SK-N-SH (cell line): ENCODE data around the gene TBC1D5. TPM values are rescaled to one million over a fixed set of nuclear protein-coding genes. Genes with fewer than 3 reads are reported as not detected.

Experiments used
- CTCF ChIA-PET: fragments of 300-600, 350-600 bp; formaldehyde crosslinking; extraction: SDS; loops from one replicate; lab custom pipeline; 2021; lab: Yijun Ruan, JAX
- POLR2A ChIA-PET: fragments of 350-600 bp; sonication (Branson Sonifier 250); formaldehyde crosslinking; extraction: SDS; loops from one replicate; lab custom pipeline; 2020; ENCODE audit warnings: antibody characterized with exemption, inconsistent platforms; lab: Yijun Ruan, JAX
- DNase-seq: peaks from one replicate; pipeline ENCODE4 v3.0.0; 2012
- H2AFZ ChIP-seq: fragments of 200-600 bp; sonication (generic); 2 replicates; pipeline ENCODE4 v1.8.1; 2016; ENCODE audit warnings: antibody characterized with exemption, mild to moderate bottlenecking, low read depth
- H3F3A ChIP-seq: fragments of 200-600 bp; sonication (generic); replicated peaks from 2 replicates; pipeline ENCODE3; 2016; ENCODE audit warnings: antibody characterized with exemption, mild to moderate bottlenecking; ENCODE audit not compliant: insufficient read depth
- H3K27ac ChIP-seq, 2 experiments: fragments of 200-500 bp in 1 of 2; fragments of 200-600 bp in 1 of 2; sonication (Bioruptor generic) in 1 of 2; sonication (generic), shearing (Covaris generic) in 1 of 2; 2 replicates each; pipeline versions ENCODE4 v1.5.1 to v1.6.1; 2014 to 2016; ENCODE audit warnings: low read depth in 2 of 2, inconsistent platforms in 1 of 2, low read length in 1 of 2, mild to moderate bottlenecking in 1 of 2, mixed read lengths in 1 of 2
- H3K27me3 ChIP-seq: fragments of 200-600 bp; sonication (generic), shearing (Covaris generic); 2 replicates; pipeline ENCODE4 v1.6.1; 2016; ENCODE audit warnings: mixed run types; ENCODE audit not compliant: insufficient read depth
- H3K36me3 ChIP-seq, 2 experiments: fragments of 200-500 bp in 1 of 2; fragments of 200-600 bp in 1 of 2; sonication (Bioruptor generic) in 1 of 2; sonication (generic) in 1 of 2; replicated peaks in 1 of 2; 2 replicates each; pipeline versions ENCODE3 to v1.5.1; 2014 to 2016; ENCODE audit warnings: low read length in 1 of 2, mild to moderate bottlenecking in 1 of 2; ENCODE audit not compliant: insufficient read depth in 2 of 2, control insufficient read depth in 1 of 2
- H3K4me1 ChIP-seq, 2 experiments: fragments of 200-500 bp in 1 of 2; fragments of 200-600 bp in 1 of 2; sonication (Bioruptor generic) in 1 of 2; sonication (generic), shearing (Covaris generic) in 1 of 2; 2 replicates each; pipeline versions ENCODE4 v1.5.1 to v1.6.1; 2014 to 2016; ENCODE audit warnings: low read depth in 1 of 2, low read length in 1 of 2, mixed run types in 1 of 2; ENCODE audit not compliant: insufficient read depth in 2 of 2, control insufficient read depth in 1 of 2
- H3K4me2 ChIP-seq: fragments of 200-600 bp; sonication (generic), shearing (Covaris generic); 2 replicates; pipeline ENCODE4 v1.6.1; 2017; ENCODE audit warnings: mixed run types
- H3K4me3 ChIP-seq, 2 experiments: fragments of 200-500 bp in 1 of 2; fragments of 200-600 bp in 1 of 2; sonication (Bioruptor generic) in 1 of 2; sonication (generic), shearing (Covaris generic) in 1 of 2; 2 replicates each; pipeline versions ENCODE4 v1.5.1 to v1.8.1; 2014 to 2016; ENCODE audit warnings: low read depth in 2 of 2, inconsistent platforms in 1 of 2, low read length in 1 of 2, mild to moderate bottlenecking in 1 of 2, mixed read lengths in 1 of 2, moderate library complexity in 1 of 2
- H3K79me2 ChIP-seq: fragments of 200-600 bp; sonication (generic); 2 replicates; pipeline ENCODE4 v1.8.1; 2017; ENCODE audit warnings: mild to moderate bottlenecking; ENCODE audit not compliant: insufficient read depth
- H3K9ac ChIP-seq: fragments of 200-600 bp; sonication (generic); 2 replicates; pipeline ENCODE4 v1.6.1; 2017; ENCODE audit warnings: mixed run types
- H3K9me2 ChIP-seq: fragments of 200-600 bp; sonication (generic); 2 replicates; pipeline ENCODE4 v1.6.1; 2017; ENCODE audit warnings: mixed run types
- H3K9me3 ChIP-seq: fragments of 200-600 bp; sonication (generic); 2 replicates; pipeline ENCODE4 v1.6.1; 2017; ENCODE audit warnings: mixed run types, mild to moderate bottlenecking, moderate library complexity
- H4K20me1 ChIP-seq: fragments of 200-600 bp; sonication (generic); 2 replicates; pipeline ENCODE4 v1.6.1; 2017; ENCODE audit warnings: mild to moderate bottlenecking, mixed run types; ENCODE audit not compliant: insufficient read depth
- FOXJ3 ChIP-seq: sonication (generic); formaldehyde crosslinking; IDR thresholded peaks from 2 replicates; pipeline ENCODE4 v1.5.1; 2020; ENCODE audit warnings: mild to moderate bottlenecking, missing genetic modification reagents
- FOXM1 ChIP-seq: IDR thresholded peaks from 2 replicates; pipeline ENCODE4 v1.4.0; 2012; ENCODE audit warnings: low read depth, mild to moderate bottlenecking
- GABPA ChIP-seq: IDR thresholded peaks from 2 replicates; pipeline ENCODE4 v1.4.0; 2012; ENCODE audit warnings: low read depth, mild to moderate bottlenecking
- MEF2A ChIP-seq: IDR thresholded peaks from 2 replicates; pipeline ENCODE4 v1.4.0; 2012; ENCODE audit warnings: low read depth, borderline replicate concordance
- MXI1 ChIP-seq: IDR thresholded peaks from 2 replicates; pipeline ENCODE4 v1.6.1; 2012; ENCODE audit warnings: mild to moderate bottlenecking, low read depth, low read length, improper control_type of control experiment
- POLR2AphosphoS5 ChIP-seq: IDR thresholded peaks from 2 replicates; pipeline ENCODE4 v1.6.1; 2012; ENCODE audit warnings: low read depth, low read length
- RFX5 ChIP-seq: IDR thresholded peaks from 2 replicates; pipeline ENCODE4 v1.6.1; 2012; ENCODE audit warnings: mild to moderate bottlenecking, improper control_type of control experiment, low read length
- RXRA ChIP-seq: IDR thresholded peaks from 2 replicates; pipeline ENCODE4 v1.4.0; 2012; ENCODE audit warnings: low read depth, mild to moderate bottlenecking, borderline replicate concordance
- SIN3A ChIP-seq: IDR thresholded peaks from 2 replicates; pipeline ENCODE4 v1.6.1; 2012; ENCODE audit warnings: low read depth, mild to moderate bottlenecking, low read length, moderate library complexity, borderline replicate concordance
- TAF1 ChIP-seq: IDR thresholded peaks from 2 replicates; pipeline ENCODE4 v1.6.1; 2012; ENCODE audit warnings: low read depth, mild to moderate bottlenecking, low read length, moderate library complexity, borderline replicate concordance
- USF1 ChIP-seq: IDR thresholded peaks from 2 replicates; pipeline ENCODE4 v1.4.0; 2012; ENCODE audit warnings: low read depth, borderline replicate concordance
- ZBTB33 ChIP-seq: IDR thresholded peaks from 2 replicates; pipeline ENCODE4 v1.4.0; 2012; ENCODE audit warnings: low read depth, borderline replicate concordance
- WGBS: methylation state at CpG from one replicate; pipeline ENCODE4 v1.1.6; 2017; ENCODE audit warnings: low lambda C conversion rate; 5-methylcytosine and 5-hydroxymethylcytosine counted together
- polyA plus RNA-seq, 3 experiments: library from polyadenylated mRNA; depleted of rRNA; stranded (reverse); fragments of >200 nt; gene quantifications; 2 replicates each; pipeline ENCODE4 v1.2.3, GENCODE V29; 2012
- TF ChIP-seq, protein P1 (sequence below): IDR thresholded peaks from 2 replicates; pipeline ENCODE4; 2012

The TBC1D5 gene
- polyA plus RNA-seq, 1 of the 3 experiments (the other 2 are of a cell fraction), result 19.5 TPM

DNA sequence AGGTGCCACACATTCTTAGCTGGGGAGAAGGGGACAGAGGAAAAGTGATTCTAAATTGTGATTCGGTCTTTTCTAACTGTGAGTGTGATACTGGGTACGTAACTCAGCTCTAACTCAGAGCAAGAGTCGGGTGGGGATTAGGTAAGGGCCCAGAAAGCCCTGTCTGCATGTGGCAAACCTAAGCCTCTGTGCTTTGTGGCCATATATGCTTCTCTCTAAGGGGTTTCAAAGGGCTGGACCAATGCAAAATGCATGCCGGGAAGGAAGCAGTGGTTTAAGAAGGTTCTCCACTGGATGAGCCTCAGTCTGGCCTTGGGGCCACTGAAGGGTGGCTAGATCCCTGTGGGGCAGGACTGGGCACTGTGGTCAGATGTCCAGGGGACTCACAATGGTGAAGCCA is 581.8 kb downstream of the TBC1D5 start (continued):
- no peak for TF ChIP-seq USF1
- TF ChIP-seq, all 33 proteins: peak for 0

DNA sequence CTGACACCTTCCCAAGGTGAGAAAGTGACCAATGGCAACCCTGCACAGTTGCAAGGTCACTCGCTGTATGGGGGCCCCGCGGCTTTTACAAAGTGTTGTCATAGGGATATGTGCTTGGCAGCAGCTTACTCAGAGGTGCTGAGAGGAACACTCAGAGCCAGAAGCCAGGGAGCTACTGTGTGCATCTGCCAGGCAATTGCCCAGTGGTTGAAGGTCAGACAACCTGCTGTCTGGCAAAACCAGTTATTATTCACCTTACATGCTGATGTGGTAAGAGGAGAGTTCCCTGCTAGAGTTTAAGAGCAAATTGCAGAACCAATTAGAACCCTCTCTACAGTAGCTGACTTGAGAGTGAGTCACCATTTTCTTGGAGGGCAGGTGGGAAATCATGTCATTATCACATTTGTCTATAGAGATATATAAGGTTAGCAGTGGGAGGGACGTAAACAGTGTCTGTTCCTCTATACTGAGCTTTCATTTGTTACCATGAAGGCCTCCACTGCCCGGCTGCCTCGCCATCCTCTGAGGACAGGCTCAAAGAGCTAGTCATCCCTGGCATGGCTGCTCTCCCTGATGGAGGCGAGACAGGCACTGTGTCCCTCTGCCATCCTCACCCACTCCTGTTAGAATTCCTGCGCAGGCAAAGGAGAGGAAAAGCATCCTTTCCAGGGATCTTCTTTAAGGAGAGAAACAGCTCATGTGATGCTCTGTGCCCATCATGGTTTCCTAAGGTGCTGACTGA is 583.3 kb downstream of the TBC1D5 start:
- ChIA-PET POLR2A (no interaction called here), CTCF (interaction anchor here (0.6 to 1.4 kb wide), 3 partner anchors 20 to 99 kb away, joined by 3 to 4 read pairs (median 3); no protein-coding TSS in a partner anchor)
- Histone ChIP-seq H3K9ac (no peak overlapping the region), H3K36me3 (peaks cover 0 to 17% of the 10 kb centered on the region in 2 experiments), H2AFZ (no peak overlapping the region), H4K20me1 (no peaks in the 10 kb centered on the region), H3K27ac (no peak overlapping the region; a peak in 1 of 4 replicates), H3K4me2 (peak overlapping the region; percentile 56; the same call in 1 of the 2 replicates), H3K4me3 (no peak overlapping the region), H3K79me2 (no peaks in the 10 kb centered on the region), H3F3A (peaks cover 12% of the 10 kb centered on the region), H3K4me1 (peaks cover 5 to 11% of the 10 kb centered on the region in 2 experiments; a peak in 1 of 4 replicates), H3K27me3 (no peaks in the 10 kb centered on the region), H3K9me3 (no peaks in the 10 kb centered on the region), H3K9me2 (no peaks in the 10 kb centered on the region)
- TF ChIP-seq GABPA, result no peak
- no peak for TF ChIP-seq SIN3A
- TF ChIP-seq TAF1, result no peak
- no peak for TF ChIP-seq RFX5
- TF ChIP-seq RXRA, result no peak
- no peak for TF ChIP-seq ZBTB33
- no peak for TF ChIP-seq FOXM1
- no peak for TF ChIP-seq MEF2A
- TF ChIP-seq POLR2AphosphoS5, result no peak
- no peak for TF ChIP-seq MXI1
- TF ChIP-seq FOXJ3 (CRISPR knock-in tag), result no peak
- TF ChIP-seq, protein P1, sequence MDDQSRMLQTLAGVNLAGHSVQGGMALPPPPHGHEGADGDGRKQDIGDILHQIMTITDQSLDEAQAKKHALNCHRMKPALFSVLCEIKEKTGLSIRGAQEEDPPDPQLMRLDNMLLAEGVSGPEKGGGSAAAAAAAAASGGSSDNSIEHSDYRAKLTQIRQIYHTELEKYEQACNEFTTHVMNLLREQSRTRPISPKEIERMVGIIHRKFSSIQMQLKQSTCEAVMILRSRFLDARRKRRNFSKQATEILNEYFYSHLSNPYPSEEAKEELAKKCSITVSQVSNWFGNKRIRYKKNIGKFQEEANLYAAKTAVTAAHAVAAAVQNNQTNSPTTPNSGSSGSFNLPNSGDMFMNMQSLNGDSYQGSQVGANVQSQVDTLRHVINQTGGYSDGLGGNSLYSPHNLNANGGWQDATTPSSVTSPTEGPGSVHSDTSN, result no peak
- no peak for DNase-seq
- 96% methylated on average over 8 of the region's 8 CpGs for WGBS
